ENCODE data around the gene TXNRD1. TPM values are rescaled to one million over a fixed set of nuclear protein-coding genes. Genes with fewer than 3 reads are reported as not detected.

TXNRD1 gene
- total RNA-seq, 1 donor from 2014 or later, result 82.7 TPM

GRCh38 chr12:104177663-104178501 lies 37.7 kb upstream of the TXNRD1 start:
- H3K36me3 Mint-ChIP-seq (ENCODE audit: low read depth), result no peaks in the 10 kb centered on the region
- H3K27me3 Mint-ChIP-seq (ENCODE audit: low read depth), result peaks cover 3% of the 10 kb centered on the region
- no peak for DNase-seq (ENCODE audit: low spot score)
- no peak overlapping the region for H3K4me3 Mint-ChIP-seq (ENCODE audit: unreplicated experiment)
- peak overlapping the region; percentile 70 for H3K27ac Mint-ChIP-seq (ENCODE audit: unreplicated experiment)
- peaks cover 41% of the 10 kb centered on the region for H3K4me1 Mint-ChIP-seq (ENCODE audit: low read depth)
- no peaks in the 10 kb centered on the region for H3K9me3 Mint-ChIP-seq (ENCODE audit: low read depth)
- TF ChIP-seq CTCF (IDR thresholded peaks at IDR 0.05), result peak; percentile 69

- peaks cover 41% of the 10 kb centered on the region for H3K4me1 Mint-ChIP-seq (ENCODE audit: low read depth)
- H3K9me3 Mint-ChIP-seq (ENCODE audit: low read depth), result peaks cover 4% of the 10 kb centered on the region
- H3K4me3 Mint-ChIP-seq (ENCODE audit: unreplicated experiment), result no peak overlapping the region
- no peaks in the 10 kb centered on the region for H3K36me3 Mint-ChIP-seq (ENCODE audit: low read depth)
- no peaks in the 10 kb centered on the region for H3K27me3 Mint-ChIP-seq (ENCODE audit: low read depth)
- peak overlapping the region; percentile 64 for H3K27ac Mint-ChIP-seq (ENCODE audit: unreplicated experiment)
- no peak for TF ChIP-seq CTCF (IDR thresholded peaks at IDR 0.05)
- no peak for DNase-seq (ENCODE audit: low spot score)
Measured at GRCh38 chr12:104180374-104180773, 35.2 kb upstream of the TXNRD1 start.

- Mint-ChIP-seq H3K4me3 (ENCODE audit: unreplicated experiment) (no peak overlapping the region), H3K9me3 (ENCODE audit: low read depth) (peaks cover 4% of the 10 kb centered on the region), H3K4me1 (ENCODE audit: low read depth) (peaks cover 41% of the 10 kb centered on the region), H3K36me3 (ENCODE audit: low read depth) (no peaks in the 10 kb centered on the region), H3K27me3 (ENCODE audit: low read depth) (no peaks in the 10 kb centered on the region), H3K27ac (ENCODE audit: unreplicated experiment) (peak overlapping the region; percentile 0)
- TF ChIP-seq CTCF (IDR thresholded peaks at IDR 0.05), result no peak
- no peak for DNase-seq (ENCODE audit: low spot score)
Measured at GRCh38 chr12:104181313-104181712, 34.3 kb upstream of the TXNRD1 start.

GRCh38 chr12:104182144-104182543 lies 33.4 kb upstream of the TXNRD1 start:
- Mint-ChIP-seq H3K27ac (ENCODE audit: unreplicated experiment) (no peak overlapping the region), H3K4me1 (ENCODE audit: low read depth) (peaks cover 40% of the 10 kb centered on the region), H3K36me3 (ENCODE audit: low read depth) (no peaks in the 10 kb centered on the region), H3K27me3 (ENCODE audit: low read depth) (no peaks in the 10 kb centered on the region), H3K9me3 (ENCODE audit: low read depth) (peaks cover 4% of the 10 kb centered on the region), H3K4me3 (ENCODE audit: unreplicated experiment) (no peak overlapping the region)
- DNase-seq (ENCODE audit: low spot score), result no peak
- TF ChIP-seq CTCF (IDR thresholded peaks at IDR 0.05), result no peak

GRCh38 chr12:104182621-104183378 lies 32.8 kb upstream of the TXNRD1 start:
- Mint-ChIP-seq H3K4me1 (ENCODE audit: low read depth) (peaks cover 34% of the 10 kb centered on the region), H3K4me3 (ENCODE audit: unreplicated experiment) (no peak overlapping the region), H3K27ac (ENCODE audit: unreplicated experiment) (no peak overlapping the region), H3K9me3 (ENCODE audit: low read depth) (peaks cover 8% of the 10 kb centered on the region), H3K36me3 (ENCODE audit: low read depth) (no peaks in the 10 kb centered on the region), H3K27me3 (ENCODE audit: low read depth) (no peaks in the 10 kb centered on the region)
- no peak for TF ChIP-seq CTCF (IDR thresholded peaks at IDR 0.05)
- no peak for DNase-seq (ENCODE audit: low spot score)
